OCI-LY1 (cell line): ENCODE results near the gene EDN1.

Source experiments
- H2AFZ ChIP-seq: fragments of 200-600 bp; sonication (generic), shearing (Covaris generic); 2 replicates; pipeline ENCODE4 v1.6.0; 2014; ENCODE audit warnings: antibody characterized with exemption, mild to moderate bottlenecking, low read length
- H3F3A ChIP-seq: fragments of 200-600 bp; sonication (generic), shearing (Covaris generic); 2 replicates; pipeline ENCODE4 v1.6.0; 2014; ENCODE audit warnings: mild to moderate bottlenecking, antibody characterized with exemption, low read length, moderate library complexity; ENCODE audit not compliant: insufficient read depth
- H3K27ac ChIP-seq: fragments of 200-600 bp; sonication (generic); 2 replicates; pipeline ENCODE4 v1.5.1; 2014; ENCODE audit warnings: low read length, mixed run types, mild to moderate bottlenecking, low read depth; ENCODE audit not compliant: poor library complexity, severe bottlenecking
- H3K27me3 ChIP-seq: fragments of 200-600 bp; sonication (generic); 2 replicates; pipeline ENCODE4 v1.6.0; 2014; ENCODE audit warnings: antibody characterized with exemption, mild to moderate bottlenecking, low read length, moderate library complexity; ENCODE audit not compliant: insufficient read depth
- H3K36me3 ChIP-seq: fragments of 200-600 bp; sonication (generic); 2 replicates; pipeline ENCODE4 v1.6.1; 2014; ENCODE audit warnings: mild to moderate bottlenecking, antibody characterized with exemption, low read length, moderate library complexity, mixed read lengths; ENCODE audit not compliant: insufficient read depth
- H3K4me1 ChIP-seq: fragments of 200-600 bp; sonication (generic); 2 replicates; pipeline ENCODE4 v1.5.1; 2014; ENCODE audit warnings: mild to moderate bottlenecking, low read length, moderate library complexity; ENCODE audit not compliant: insufficient read depth, severe bottlenecking
- H3K4me2 ChIP-seq: fragments of 200-600 bp; sonication (generic), shearing (Covaris generic); 2 replicates; pipeline ENCODE4 v1.6.1; 2014; ENCODE audit warnings: low read length
- H3K4me3 ChIP-seq: fragments of 200-600 bp; sonication (generic); 2 replicates; pipeline ENCODE4 v1.5.1; 2014; ENCODE audit warnings: low read length, low read depth, mild to moderate bottlenecking, mixed read lengths; ENCODE audit not compliant: poor library complexity, severe bottlenecking
- H3K79me2 ChIP-seq: fragments of 200-600 bp; shearing (Covaris generic); 2 replicates; pipeline ENCODE4 v1.6.1; 2016; ENCODE audit warnings: mixed run types, low read length, mixed read lengths; ENCODE audit not compliant: insufficient read depth
- H3K9ac ChIP-seq: fragments of 200-600 bp; sonication (generic), shearing (Covaris generic); 2 replicates; pipeline ENCODE4 v1.6.1; 2014; ENCODE audit warnings: mild to moderate bottlenecking, low read length, mixed read lengths
- H3K9me2 ChIP-seq: fragments of 200-600 bp; sonication (generic), shearing (Covaris generic); 2 replicates; pipeline ENCODE4 v1.6.1; 2014; ENCODE audit warnings: low read depth, mild to moderate bottlenecking, low read length, mixed read lengths
- H3K9me3 ChIP-seq: fragments of 200-600 bp; shearing (Covaris generic); 2 replicates; pipeline ENCODE4 v1.6.1; 2014; ENCODE audit warnings: low read length, mixed read lengths
- H4K20me1 ChIP-seq: fragments of 200-600 bp; sonication (generic), shearing (Covaris generic); 2 replicates; pipeline ENCODE4 v1.6.0; 2016; ENCODE audit warnings: mild to moderate bottlenecking, low read length; ENCODE audit not compliant: insufficient read depth
- EZH2 ChIP-seq: fragments of 200-600 bp; sonication (generic), shearing (Covaris generic); IDR thresholded peaks from 2 replicates; pipeline ENCODE4 v1.8.0; 2017; ENCODE audit warnings: borderline replicate concordance, mixed run types, mild to moderate bottlenecking, antibody characterized with exemption, low read length, moderate library complexity, mixed read lengths
- TF ChIP-seq, protein P1 (sequence below): fragments of 200-600 bp; sonication (generic), shearing (Covaris generic); IDR thresholded peaks from 2 replicates; pipeline ENCODE4 v1.5.1; 2017; ENCODE audit warnings: mild to moderate bottlenecking, antibody characterized with exemption, low read length, moderate library complexity, mixed read lengths

The EDN1 gene

DNA sequence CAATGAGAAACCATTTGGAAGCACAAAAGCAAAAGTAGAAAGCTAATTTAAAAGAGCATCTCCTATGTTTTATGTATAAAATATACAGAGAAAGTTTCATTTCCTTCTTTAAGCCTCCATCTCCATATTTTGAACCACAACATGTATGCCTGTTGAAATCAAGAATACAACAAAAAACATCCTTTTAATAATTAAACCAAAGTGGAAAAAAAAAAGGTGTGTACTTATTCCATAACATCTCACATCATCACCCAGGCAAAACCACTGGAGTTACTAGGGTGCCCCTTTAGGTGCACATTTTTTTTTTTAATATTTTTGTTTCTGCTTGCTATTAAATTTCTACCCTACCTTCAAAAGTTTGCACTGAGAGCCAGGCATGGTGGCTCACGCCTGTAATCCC lies 43.0 kb downstream of the EDN1 start:
- Histone ChIP-seq H3F3A (no peaks in the 10 kb centered on the region), H3K27ac (no peak overlapping the region), H3K9ac (no peak overlapping the region), H3K27me3 (no peaks in the 10 kb centered on the region), H3K9me2 (no peaks in the 10 kb centered on the region), H4K20me1 (no peaks in the 10 kb centered on the region), H3K4me2 (no peak overlapping the region), H3K4me3 (no peak overlapping the region), H3K9me3 (no peaks in the 10 kb centered on the region), H3K4me1 (peaks cover 5% of the 10 kb centered on the region), H3K36me3 (no peaks in the 10 kb centered on the region), H2AFZ (no peak overlapping the region), H3K79me2 (no peaks in the 10 kb centered on the region)
- no peak for TF ChIP-seq EZH2
- TF ChIP-seq, protein P1, sequence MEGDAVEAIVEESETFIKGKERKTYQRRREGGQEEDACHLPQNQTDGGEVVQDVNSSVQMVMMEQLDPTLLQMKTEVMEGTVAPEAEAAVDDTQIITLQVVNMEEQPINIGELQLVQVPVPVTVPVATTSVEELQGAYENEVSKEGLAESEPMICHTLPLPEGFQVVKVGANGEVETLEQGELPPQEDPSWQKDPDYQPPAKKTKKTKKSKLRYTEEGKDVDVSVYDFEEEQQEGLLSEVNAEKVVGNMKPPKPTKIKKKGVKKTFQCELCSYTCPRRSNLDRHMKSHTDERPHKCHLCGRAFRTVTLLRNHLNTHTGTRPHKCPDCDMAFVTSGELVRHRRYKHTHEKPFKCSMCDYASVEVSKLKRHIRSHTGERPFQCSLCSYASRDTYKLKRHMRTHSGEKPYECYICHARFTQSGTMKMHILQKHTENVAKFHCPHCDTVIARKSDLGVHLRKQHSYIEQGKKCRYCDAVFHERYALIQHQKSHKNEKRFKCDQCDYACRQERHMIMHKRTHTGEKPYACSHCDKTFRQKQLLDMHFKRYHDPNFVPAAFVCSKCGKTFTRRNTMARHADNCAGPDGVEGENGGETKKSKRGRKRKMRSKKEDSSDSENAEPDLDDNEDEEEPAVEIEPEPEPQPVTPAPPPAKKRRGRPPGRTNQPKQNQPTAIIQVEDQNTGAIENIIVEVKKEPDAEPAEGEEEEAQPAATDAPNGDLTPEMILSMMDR = no peak

DNA sequence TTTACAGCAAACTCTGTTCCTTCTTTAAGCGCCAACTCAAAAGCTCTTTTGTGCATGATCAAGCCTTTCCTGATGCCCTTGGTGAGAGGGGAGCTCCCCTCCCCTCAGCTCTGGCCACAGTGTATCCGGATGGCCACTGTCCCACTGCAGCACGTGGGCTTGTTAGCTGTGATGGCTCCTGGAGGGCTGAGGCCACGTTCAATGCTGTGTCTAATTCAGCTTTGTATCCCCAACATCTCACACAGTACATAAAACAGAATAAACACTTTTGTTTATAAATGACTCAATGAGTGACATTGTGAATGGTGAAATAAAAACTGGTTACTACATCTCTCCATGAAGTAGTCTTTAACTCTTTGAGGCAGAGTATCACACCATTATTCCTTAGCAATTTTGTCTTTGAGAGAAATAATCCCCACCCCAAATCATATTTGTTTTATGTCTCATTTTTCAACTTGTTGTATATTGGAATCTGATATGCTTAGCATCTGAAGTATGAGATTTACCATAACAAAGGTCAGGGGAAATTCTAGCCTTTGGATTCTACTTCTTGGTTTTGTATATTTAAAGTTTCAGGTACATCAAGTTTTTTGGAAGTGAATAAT lies 44.5 kb downstream of the EDN1 start:
- Histone ChIP-seq H3K9me2 (no peaks in the 10 kb centered on the region), H3K79me2 (no peaks in the 10 kb centered on the region), H3K36me3 (no peaks in the 10 kb centered on the region), H3K4me3 (no peak overlapping the region), H3K27me3 (no peaks in the 10 kb centered on the region), H2AFZ (no peak overlapping the region), H3K4me1 (peaks cover 5% of the 10 kb centered on the region), H4K20me1 (no peaks in the 10 kb centered on the region), H3K9ac (no peak overlapping the region), H3K27ac (no peak overlapping the region), H3K4me2 (no peak overlapping the region), H3F3A (no peaks in the 10 kb centered on the region), H3K9me3 (no peaks in the 10 kb centered on the region)
- TF ChIP-seq EZH2 = no peak
- TF ChIP-seq, protein P1 = no peak

DNA sequence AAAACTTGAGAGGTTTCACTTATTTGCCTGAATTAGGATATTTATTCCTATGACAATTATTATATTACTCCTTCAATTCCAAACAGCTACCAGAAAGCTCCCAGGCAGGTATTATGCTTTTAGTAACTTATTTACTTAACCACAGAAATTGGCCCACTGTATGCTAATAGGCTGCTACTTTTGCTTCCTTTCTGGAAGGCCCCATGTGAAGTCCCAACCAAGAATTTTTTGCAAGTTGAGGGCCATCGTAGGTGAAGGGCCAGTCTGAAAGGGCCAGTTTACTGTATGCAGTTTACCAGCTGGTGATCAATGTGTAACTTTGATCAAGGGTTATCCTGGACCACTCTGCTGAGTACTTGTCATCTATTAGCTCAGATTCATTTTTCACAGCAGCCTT lies 45.0 kb downstream of the EDN1 start:
- Histone ChIP-seq H3K4me1 (peaks cover 5% of the 10 kb centered on the region), H3K27ac (no peak overlapping the region), H3K9ac (no peak overlapping the region), H3K9me3 (no peaks in the 10 kb centered on the region), H3K4me2 (no peak overlapping the region), H4K20me1 (no peaks in the 10 kb centered on the region), H2AFZ (no peak overlapping the region), H3K9me2 (no peaks in the 10 kb centered on the region), H3F3A (no peaks in the 10 kb centered on the region), H3K27me3 (no peaks in the 10 kb centered on the region), H3K4me3 (no peak overlapping the region), H3K36me3 (no peaks in the 10 kb centered on the region), H3K79me2 (no peaks in the 10 kb centered on the region)
- TF ChIP-seq, protein P1 = no peak
- TF ChIP-seq EZH2 = no peak
